AG09309 (cell line): ENCODE results near the gene HILPDA.

Experiments used
- DNase-seq: peaks from one replicate; pipeline ENCODE4 v3.0.0-alpha.2; 2010; ENCODE audit warnings: low read depth
- H3K4me3 ChIP-seq: 2 replicates; pipeline ENCODE4 v1.5.1; 2011; ENCODE audit warnings: mild to moderate bottlenecking, low read depth, low read length, moderate library complexity; ENCODE audit not compliant: control insufficient read depth
- CTCF ChIP-seq: IDR thresholded peaks from 2 replicates; pipeline ENCODE4 v1.5.1; 2011; ENCODE audit warnings: mild to moderate bottlenecking, low read depth, low read length, inconsistent platforms; ENCODE audit not compliant: insufficient read depth, control insufficient read depth; ENCODE audit errors: missing control alignments

The HILPDA gene

GRCh38 chr7:128455543-128456254 is at the start of gene HILPDA:
Gene HILPDA (plus strand): TSS chr7:128455878. CDS start chr7:128457269, 1,391 bp downstream.
- DNase-seq, result peak; percentile 93
- no peak for TF ChIP-seq CTCF
- H3K4me3 ChIP-seq, result peak within 1 kb of the TSS; percentile 94

GRCh38 chr7:128406314-128407232 is 49.1 kb upstream of the HILPDA start:
- DNase-seq, result no peak
- no peak for TF ChIP-seq CTCF
- peak overlapping the region; percentile 16 for H3K4me3 ChIP-seq

DNA sequence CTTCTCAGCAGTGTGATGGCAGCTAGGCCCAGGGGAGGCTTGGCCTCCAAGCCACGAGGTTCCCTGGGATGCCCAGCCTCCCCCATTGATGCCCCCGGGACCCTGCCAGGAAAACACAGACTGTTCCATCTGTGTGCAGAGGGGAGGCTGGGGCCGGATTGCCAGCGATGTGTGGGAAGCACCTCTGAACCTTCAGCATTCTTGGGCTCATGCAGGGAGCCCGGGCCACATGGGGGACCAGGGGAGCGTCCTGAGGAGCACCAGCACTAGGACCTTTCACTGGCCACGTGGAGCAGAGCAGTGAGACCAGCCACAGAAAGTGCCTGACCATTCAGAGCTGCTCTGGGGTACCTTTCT is 48.5 kb upstream of the HILPDA start:
- no peak overlapping the region for H3K4me3 ChIP-seq
- no peak for DNase-seq
- no peak for TF ChIP-seq CTCF

- H3K4me3 ChIP-seq, result no peak overlapping the region
- DNase-seq, result no peak
- no peak for TF ChIP-seq CTCF
These were observed 47.6 kb upstream of the HILPDA start for GRCh38 chr7:128407751-128408708.

- no peak for DNase-seq
- peak overlapping the region; percentile 85 for H3K4me3 ChIP-seq
- TF ChIP-seq CTCF, result no peak
These were observed 46.7 kb upstream of the HILPDA start for GRCh38 chr7:128408709-128409595.
